B cell (primary cell): ENCODE measurements around the gene BCKDK.

Source experiments
- EZH2 ChIP-seq: IDR thresholded peaks from 2 replicates; pipeline ENCODE4 v1.6.1; 2012; ENCODE audit warnings: borderline replicate concordance, low read depth, mild to moderate bottlenecking, moderate library complexity, low read length; ENCODE audit not compliant: insufficient read depth, poor library complexity, severe bottlenecking
- TF ChIP-seq, protein P1 (sequence below): fragments of 200-600 bp; IDR thresholded peaks from one replicate; pipeline ENCODE4 v1.8.0; 2022; ENCODE audit warnings: antibody characterized with exemption, mild to moderate bottlenecking

DNA sequence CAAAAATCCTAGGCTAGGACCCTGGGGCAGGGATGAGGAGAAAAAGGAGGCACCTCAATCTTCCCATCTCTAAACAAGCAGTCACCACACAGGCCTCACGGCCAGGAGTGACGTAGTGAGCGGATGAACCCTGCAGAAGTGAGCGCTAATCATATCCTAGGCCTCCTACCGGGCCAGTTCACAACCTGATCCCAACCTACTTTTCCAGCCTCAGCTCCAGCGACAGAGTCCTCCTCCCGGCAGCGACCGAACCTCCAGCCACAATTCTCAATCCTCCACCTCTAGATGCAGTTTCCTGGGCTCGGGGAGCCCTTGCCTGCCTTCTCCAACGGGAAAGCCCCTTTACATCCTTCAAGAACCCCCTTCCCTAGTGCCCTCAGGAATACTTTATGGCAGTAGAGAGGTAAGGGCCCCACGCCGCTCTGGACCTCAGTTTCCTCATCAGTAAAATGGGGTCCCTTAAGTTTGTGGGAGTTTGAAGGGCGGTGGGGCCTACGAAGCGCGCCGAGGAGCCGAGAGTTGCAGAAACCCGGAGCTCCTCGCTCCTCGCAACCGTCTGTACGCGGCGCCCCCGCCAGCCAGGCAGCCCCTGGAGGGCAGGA lies 35.5 kb upstream of the BCKDK start:
- TF ChIP-seq, protein P1, sequence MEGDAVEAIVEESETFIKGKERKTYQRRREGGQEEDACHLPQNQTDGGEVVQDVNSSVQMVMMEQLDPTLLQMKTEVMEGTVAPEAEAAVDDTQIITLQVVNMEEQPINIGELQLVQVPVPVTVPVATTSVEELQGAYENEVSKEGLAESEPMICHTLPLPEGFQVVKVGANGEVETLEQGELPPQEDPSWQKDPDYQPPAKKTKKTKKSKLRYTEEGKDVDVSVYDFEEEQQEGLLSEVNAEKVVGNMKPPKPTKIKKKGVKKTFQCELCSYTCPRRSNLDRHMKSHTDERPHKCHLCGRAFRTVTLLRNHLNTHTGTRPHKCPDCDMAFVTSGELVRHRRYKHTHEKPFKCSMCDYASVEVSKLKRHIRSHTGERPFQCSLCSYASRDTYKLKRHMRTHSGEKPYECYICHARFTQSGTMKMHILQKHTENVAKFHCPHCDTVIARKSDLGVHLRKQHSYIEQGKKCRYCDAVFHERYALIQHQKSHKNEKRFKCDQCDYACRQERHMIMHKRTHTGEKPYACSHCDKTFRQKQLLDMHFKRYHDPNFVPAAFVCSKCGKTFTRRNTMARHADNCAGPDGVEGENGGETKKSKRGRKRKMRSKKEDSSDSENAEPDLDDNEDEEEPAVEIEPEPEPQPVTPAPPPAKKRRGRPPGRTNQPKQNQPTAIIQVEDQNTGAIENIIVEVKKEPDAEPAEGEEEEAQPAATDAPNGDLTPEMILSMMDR: no peak
- TF ChIP-seq EZH2: no peak
